Tibial artery (tissue), 4 donors: ENCODE data around the gene RNF14.
"Not testable (repeated sequence)": the region's sequence is repeated elsewhere in the genome, so short reads cannot be mapped to it uniquely, and the experiment has no call there.

Experiments used
- DNase-seq, 2 donors: peaks; one replicate each; pipeline ENCODE4 v3.0.0-alpha.2; 2019
- H3K27ac ChIP-seq, 2 donors: fragments of 200-600 bp; sonication (generic) in 1 of 2; 1 replicate in 1 of 2; 2 replicates in 1 of 2; pipeline ENCODE4 v1.5.1; 2018 to 2019; ENCODE audit warnings: mild to moderate bottlenecking in 1 of 2
- H3K27me3 ChIP-seq, 2 donors: fragments of 200-600 bp; sonication (generic) in 1 of 2; one replicate each; pipeline versions ENCODE4 v1.5.1 to v1.6.0; 2016 to 2019
- H3K36me3 ChIP-seq, 3 donors: fragments of 200-600 bp; sonication (generic) in 2 of 3; one replicate each; pipeline ENCODE4 v1.5.1; 2016 to 2019; ENCODE audit warnings: mild to moderate bottlenecking in 2 of 3
- H3K4me1 ChIP-seq, 4 donors: fragments of 200-600 bp; sonication (generic) in 2 of 4; 1 replicate in 3 of 4; 2 replicates in 1 of 4; pipeline ENCODE4 v1.5.1; 2016 to 2019
- H3K4me3 ChIP-seq, 2 donors: fragments of 200-600 bp; sonication (generic) in 1 of 2; 1 replicate in 1 of 2; 2 replicates in 1 of 2; pipeline ENCODE4 v1.5.1; 2018 to 2019; ENCODE audit warnings: mild to moderate bottlenecking in 2 of 2
- H3K9me3 ChIP-seq, 3 donors: fragments of 200-600 bp; sonication (generic) in 1 of 3; one replicate each; pipeline ENCODE4 v1.5.1; 2016 to 2019
- CTCF ChIP-seq, 2 experiments: fragments of 200-600 bp in 1 of 2; fragments of 450-650 bp in 1 of 2; IDR thresholded peaks; one replicate each; pipeline ENCODE4 v1.5.1; 2017 to 2019; ENCODE audit warnings: antibody characterized with exemption in 2 of 2, mild to moderate bottlenecking in 1 of 2, moderate library complexity in 1 of 2
- intact Hi-C: fragments of 100-400 bp; cut with DNase I; formaldehyde crosslinking; loops from one replicate; pipeline ENCODE4 v1.15.0; 2023; ENCODE audit warnings: low total_unique reads

Gene RNF14

GRCh38 chr5:141968914-141969608, at the start of gene RNF14:
Gene RNF14, plus strand, starts transcription at chr5:141969105. Its CDS starts 4,484 bp downstream, at chr5:141973589.
- intact Hi-C loops, result no loop called here
- Histone ChIP-seq H3K9me3 (no peaks in the 10 kb centered on the region), H3K4me3 (peak within 1 kb of the TSS; percentile 73 to 85), H3K27me3 (no peaks in the 10 kb centered on the region), H3K36me3 (peaks cover 10 to 22% (median 13%) of the 10 kb centered on the region in 3 donors), H3K27ac (peak within 1 kb of the TSS; percentile 95 to 97), H3K4me1 (peaks cover 0 to 29% (median 9%) of the 10 kb centered on the region in 4 donors)
- peak; percentile 90 to 96 for DNase-seq
- peak; percentile 95 to 97 for TF ChIP-seq CTCF (IDR thresholded peaks at IDR 0.05)

- intact Hi-C loops, result no loop called here
- no peaks in the 10 kb centered on the region for H3K9me3 ChIP-seq
- H3K4me3 ChIP-seq, result no peak overlapping the region
- H3K36me3 ChIP-seq, result no peaks in the 10 kb centered on the region
- no peak for TF ChIP-seq CTCF (IDR thresholded peaks at IDR 0.05)
- DNase-seq, result peak in 1 of 2 donors; percentile 7
- H3K27me3 ChIP-seq, result no peaks in the 10 kb centered on the region
- H3K27ac ChIP-seq, result no peak overlapping the region
- H3K4me1 ChIP-seq, result peaks cover 0 to 14% (median 12%) of the 10 kb centered on the region in 4 donors
These were observed 49.4 kb upstream of the RNF14 start for GRCh38 chr5:141919218-141920119.

- DNase-seq, result peak in 1 of 2 donors; percentile 17
- H3K27ac ChIP-seq, result no peak overlapping the region
- peaks cover 0 to 8% (median 8%) of the 10 kb centered on the region in 3 donors for H3K36me3 ChIP-seq
- H3K4me1 ChIP-seq, result peaks cover 0 to 19% (median 17%) of the 10 kb centered on the region in 4 donors
- TF ChIP-seq CTCF (IDR thresholded peaks at IDR 0.05), result no peak
- no peaks in the 10 kb centered on the region for H3K27me3 ChIP-seq
- intact Hi-C loops, result no loop called here
- H3K4me3 ChIP-seq, result no peak overlapping the region
- H3K9me3 ChIP-seq, result no peaks in the 10 kb centered on the region
These were observed 48.1 kb upstream of the RNF14 start for GRCh38 chr5:141920771-141921170.

- H3K9me3 ChIP-seq, intact Hi-C loops, H3K27me3 ChIP-seq: not testable (repeated sequence)
- peak overlapping the region; percentile 63 to 84 for H3K4me3 ChIP-seq
- peak overlapping the region; percentile 93 to 97 for H3K27ac ChIP-seq
- peaks cover 0 to 19% (median 17%) of the 10 kb centered on the region in 4 donors for H3K4me1 ChIP-seq
- peaks cover 20 to 30% (median 28%) of the 10 kb centered on the region in 3 donors for H3K36me3 ChIP-seq
- peak in 1 of 2 donors; percentile 38 for DNase-seq
These were observed 46.0 kb upstream of the RNF14 start for GRCh38 chr5:141922827-141923447.

GRCh38 chr5:141923448-141924313, 45.2 kb upstream of the RNF14 start, which contains the start of gene DELE1:
Gene DELE1, plus strand, starts transcription at chr5:141923871. Its CDS starts 71 bp downstream, at chr5:141923942.
- Histone ChIP-seq H3K27me3 (no peaks in the 10 kb centered on the region), H3K9me3 (no peaks in the 10 kb centered on the region), H3K4me3 (peak within 1 kb of the TSS; percentile 63 to 84), H3K4me1 (peaks cover 0 to 19% (median 17%) of the 10 kb centered on the region in 4 donors), H3K36me3 (peaks cover 28 to 37% (median 35%) of the 10 kb centered on the region in 3 donors), H3K27ac (peak within 1 kb of the TSS; percentile 93 to 97)
- DNase-seq, result peak; percentile 94 to 97
- TF ChIP-seq CTCF (IDR thresholded peaks at IDR 0.05), result no peak
- intact Hi-C loops, result no loop called here
